ENCODE data around the gene CRELD2.

Gene CRELD2

GRCh38 chr22:49925525-49926128, 7.2 kb downstream of the CRELD2 start:
- TF ChIP-seq POLR2A (IDR thresholded peaks at IDR 0.05; ENCODE audit: low read length) = no peak
- no peak for TF ChIP-seq GATA1 (IDR thresholded peaks at IDR 0.05; ENCODE audit: low read depth, low read length)
- no peak for DNase-seq

- DNase-seq = no peak
- TF ChIP-seq GATA1 (IDR thresholded peaks at IDR 0.05; ENCODE audit: low read depth, low read length) = no peak
- TF ChIP-seq POLR2A (IDR thresholded peaks at IDR 0.05; ENCODE audit: low read length) = no peak
Measured at GRCh38 chr22:49926916-49927315, 8.5 kb downstream of the CRELD2 start.

GRCh38 chr22:49927483-49928184, 9.2 kb downstream of the CRELD2 start:
- DNase-seq = no peak
- TF ChIP-seq GATA1 (IDR thresholded peaks at IDR 0.05; ENCODE audit: low read depth, low read length) = no peak
- TF ChIP-seq POLR2A (IDR thresholded peaks at IDR 0.05; ENCODE audit: low read length) = no peak

GRCh38 chr22:49928185-49928495, 9.7 kb downstream of the CRELD2 start:
- no peak for DNase-seq
- TF ChIP-seq GATA1 (IDR thresholded peaks at IDR 0.05; ENCODE audit: low read depth, low read length) = no peak
- no peak for TF ChIP-seq POLR2A (IDR thresholded peaks at IDR 0.05; ENCODE audit: low read length)

GRCh38 chr22:49928555-49929210, 10.2 kb downstream of the CRELD2 start:
- DNase-seq = no peak
- TF ChIP-seq GATA1 (IDR thresholded peaks at IDR 0.05; ENCODE audit: low read depth, low read length) (no peak), POLR2A (IDR thresholded peaks at IDR 0.05; ENCODE audit: low read length) (no peak)

GRCh38 chr22:49929211-49929979, 11.0 kb downstream of the CRELD2 start:
- DNase-seq = peak; percentile 56 to 80
- no peak for TF ChIP-seq GATA1 (IDR thresholded peaks at IDR 0.05; ENCODE audit: low read depth, low read length)
- TF ChIP-seq POLR2A (IDR thresholded peaks at IDR 0.05; ENCODE audit: low read length) = no peak

- no peak for DNase-seq
- TF ChIP-seq GATA1 (IDR thresholded peaks at IDR 0.05; ENCODE audit: low read depth, low read length) (no peak), POLR2A (IDR thresholded peaks at IDR 0.05; ENCODE audit: low read length) (no peak)
Measured at GRCh38 chr22:49929994-49930575, 11.7 kb downstream of the CRELD2 start.

GRCh38 chr22:49930596-49931412, 12.4 kb downstream of the CRELD2 start:
- DNase-seq = peak; percentile 47 to 63
- TF ChIP-seq POLR2A (IDR thresholded peaks at IDR 0.05; ENCODE audit: low read length) (no peak), GATA1 (IDR thresholded peaks at IDR 0.05; ENCODE audit: low read depth, low read length) (no peak)

GRCh38 chr22:49933236-49934159, 15.1 kb downstream of the CRELD2 start:
- no peak for TF ChIP-seq GATA1 (IDR thresholded peaks at IDR 0.05; ENCODE audit: low read depth, low read length)
- TF ChIP-seq POLR2A (IDR thresholded peaks at IDR 0.05; ENCODE audit: low read length) = no peak

GRCh38 chr22:49934160-49934890, 15.9 kb downstream of the CRELD2 start:
- TF ChIP-seq POLR2A (IDR thresholded peaks at IDR 0.05; ENCODE audit: low read length) = no peak
- TF ChIP-seq GATA1 (IDR thresholded peaks at IDR 0.05; ENCODE audit: low read depth, low read length) = no peak
- peak in 1 of 2 experiments; percentile 12 for DNase-seq

More at GRCh38 chr22:49933236-49934159, 15.1 kb downstream of the CRELD2 start:
- DNase-seq = no peak

- no peak for TF ChIP-seq POLR2A (IDR thresholded peaks at IDR 0.05; ENCODE audit: low read length)
- no peak for TF ChIP-seq GATA1 (IDR thresholded peaks at IDR 0.05; ENCODE audit: low read depth, low read length)
- DNase-seq = peak; percentile 39 to 41
Measured at GRCh38 chr22:49934891-49935557, 16.6 kb downstream of the CRELD2 start.
